IPS-18c (cell line): ENCODE measurements around the gene SLC35F4.
"Not testable (repeated sequence)": the region's sequence is repeated elsewhere in the genome, so short reads cannot be mapped to it uniquely, and the experiment has no call there.

ENCODE experiments used
- H3K4me3 ChIP-seq: 2 replicates; pipeline ENCODE4 v1.7.0; 2013; ENCODE audit warnings: low read depth, mild to moderate bottlenecking, low read length, moderate library complexity; ENCODE audit not compliant: insufficient read depth
- H3K9me3 ChIP-seq: one replicate; pipeline ENCODE4 v1.6.1; 2013; ENCODE audit warnings: mild to moderate bottlenecking, low read length, moderate library complexity; ENCODE audit not compliant: control insufficient read depth, insufficient read depth

The SLC35F4 gene

DNA sequence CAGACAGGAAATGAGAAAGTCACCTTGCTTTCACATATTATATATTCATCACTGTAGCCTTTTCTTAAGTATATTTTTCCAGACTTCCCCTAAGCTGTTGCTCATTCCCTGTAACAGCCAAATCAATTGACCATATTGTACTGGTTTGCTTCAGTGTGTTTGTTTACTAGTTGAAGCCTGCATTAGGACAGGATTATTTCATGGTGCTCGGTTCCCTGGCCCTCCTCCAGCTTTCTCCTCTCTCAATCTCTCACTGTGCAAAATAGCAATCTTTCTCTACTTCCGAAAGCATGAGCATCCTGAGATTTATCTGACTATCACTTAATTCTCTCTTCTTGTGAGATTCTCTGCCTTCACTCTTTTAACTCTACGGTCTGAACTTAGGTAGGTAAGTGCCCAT lies 2.4 kb downstream of the SLC35F4 start:
- H3K9me3 ChIP-seq = no peaks in the 10 kb centered on the region
- no peak overlapping the region for H3K4me3 ChIP-seq

DNA sequence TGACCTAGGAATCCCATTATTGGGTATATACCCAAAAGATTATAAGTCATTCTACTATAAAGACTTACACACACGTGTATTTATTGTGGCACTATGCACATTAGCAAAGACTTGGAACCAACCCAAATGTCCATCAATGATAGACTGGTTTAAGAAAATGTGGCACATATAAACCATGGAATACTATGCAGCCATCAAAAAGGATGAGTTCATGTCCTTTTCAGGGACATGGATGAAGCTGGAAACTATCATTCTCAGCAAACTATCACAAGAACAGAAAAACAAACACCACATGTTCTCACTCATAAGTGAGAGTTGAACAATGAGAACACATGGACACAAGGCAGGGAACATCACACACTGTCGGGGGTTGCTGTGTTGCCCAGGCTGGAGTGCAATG lies 10.2 kb downstream of the SLC35F4 start:
- not testable (repeated sequence) for H3K4me3 ChIP-seq, H3K9me3 ChIP-seq

DNA sequence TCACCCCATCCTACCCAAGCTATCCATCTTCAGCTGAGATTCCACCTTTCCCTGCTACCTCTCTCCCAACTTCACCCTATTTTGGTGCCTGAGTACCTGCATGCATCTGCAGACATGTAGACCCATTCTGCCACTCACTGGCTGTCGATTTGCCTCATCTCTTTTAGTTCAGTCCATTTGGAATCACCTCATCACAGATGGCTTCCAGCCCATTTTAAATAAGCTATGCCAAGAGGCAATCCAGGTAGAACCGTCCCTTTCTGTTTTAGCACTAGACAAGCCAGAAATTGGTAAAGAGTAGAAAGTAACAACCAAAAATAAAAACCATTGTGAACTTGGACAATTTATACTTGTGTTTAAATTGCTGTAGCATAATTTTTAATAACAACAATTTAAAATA lies 11.3 kb downstream of the SLC35F4 start:
- Histone ChIP-seq H3K9me3 (no peaks in the 10 kb centered on the region), H3K4me3 (no peak overlapping the region)

DNA sequence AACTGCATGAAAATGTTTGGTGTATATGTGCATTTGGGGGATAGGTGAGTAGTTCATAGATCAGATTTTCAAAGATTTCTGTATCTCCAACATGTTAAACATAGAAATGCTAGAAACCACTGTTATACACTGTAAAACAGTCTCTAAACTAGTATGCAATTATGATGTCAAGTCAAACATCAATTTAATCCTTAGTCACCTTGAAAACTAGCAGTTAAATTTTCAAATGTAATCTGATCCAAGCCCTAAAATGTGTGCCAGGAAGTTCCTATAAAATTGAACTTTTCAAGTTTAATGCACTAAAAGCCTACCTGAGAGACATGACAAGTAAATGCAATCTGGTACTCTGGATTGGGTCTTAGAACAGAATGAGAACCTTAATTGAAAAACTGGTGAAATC lies 14.5 kb downstream of the SLC35F4 start:
- no peaks in the 10 kb centered on the region for H3K9me3 ChIP-seq
- H3K4me3 ChIP-seq = no peak overlapping the region

DNA sequence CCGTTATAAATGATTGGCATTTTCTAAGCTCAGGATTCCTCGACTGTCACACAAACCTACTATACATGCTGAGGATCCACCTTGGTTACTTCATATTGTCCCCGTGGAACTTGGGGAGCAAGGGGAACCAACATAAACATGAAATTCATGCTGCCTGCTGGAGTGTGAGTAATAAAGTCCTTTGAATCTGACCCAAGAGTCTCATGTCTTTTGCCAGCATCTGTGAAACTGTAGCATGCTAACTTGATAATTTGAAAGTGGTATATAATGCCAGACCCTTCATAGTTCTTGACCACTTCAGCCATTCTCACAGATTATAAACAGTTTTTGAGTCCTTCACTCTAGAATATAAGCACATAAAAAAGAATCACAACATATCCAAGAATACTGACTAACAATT lies 17.1 kb downstream of the SLC35F4 start:
- Histone ChIP-seq H3K4me3 (no peak overlapping the region), H3K9me3 (no peaks in the 10 kb centered on the region)

DNA sequence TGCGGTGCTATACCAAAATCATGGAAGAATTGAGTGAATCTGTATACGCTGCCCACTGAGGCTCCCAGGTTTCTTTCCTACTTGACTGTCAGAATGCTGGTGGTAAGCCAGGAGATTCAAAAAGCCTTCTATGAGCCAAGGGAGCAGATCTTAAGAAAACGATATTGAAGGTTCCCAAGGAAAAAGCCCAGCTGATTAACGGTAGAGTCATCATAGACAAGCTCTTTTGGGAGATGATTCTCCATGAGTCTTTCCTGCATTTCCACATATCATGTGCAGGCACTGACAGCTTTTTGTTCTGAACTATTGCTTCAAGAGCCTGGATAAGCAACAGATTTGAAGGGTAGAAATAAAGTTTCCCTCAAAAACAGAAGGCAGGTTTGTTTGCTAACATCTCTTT lies 17.5 kb downstream of the SLC35F4 start:
- H3K9me3 ChIP-seq = no peaks in the 10 kb centered on the region
- no peak overlapping the region for H3K4me3 ChIP-seq

DNA sequence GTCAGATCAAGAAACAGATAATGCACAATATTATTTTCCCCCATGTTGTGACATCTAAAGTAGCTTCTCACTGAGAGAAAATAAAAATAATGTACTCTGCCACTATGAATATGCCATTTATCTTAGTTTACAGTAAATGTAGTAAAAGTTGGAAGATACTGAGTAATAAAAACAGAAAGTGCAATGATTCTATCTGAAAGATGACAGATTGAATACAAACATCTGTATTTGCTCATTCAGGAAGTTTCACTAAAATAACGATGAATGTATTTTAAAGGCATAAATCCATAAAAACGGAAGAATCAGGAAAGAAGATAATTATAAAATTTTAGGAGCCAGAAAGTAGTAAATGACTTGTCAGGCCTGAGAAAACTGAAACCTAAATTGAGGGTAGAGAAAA lies 18.2 kb downstream of the SLC35F4 start:
- H3K9me3 ChIP-seq = no peaks in the 10 kb centered on the region

DNA sequence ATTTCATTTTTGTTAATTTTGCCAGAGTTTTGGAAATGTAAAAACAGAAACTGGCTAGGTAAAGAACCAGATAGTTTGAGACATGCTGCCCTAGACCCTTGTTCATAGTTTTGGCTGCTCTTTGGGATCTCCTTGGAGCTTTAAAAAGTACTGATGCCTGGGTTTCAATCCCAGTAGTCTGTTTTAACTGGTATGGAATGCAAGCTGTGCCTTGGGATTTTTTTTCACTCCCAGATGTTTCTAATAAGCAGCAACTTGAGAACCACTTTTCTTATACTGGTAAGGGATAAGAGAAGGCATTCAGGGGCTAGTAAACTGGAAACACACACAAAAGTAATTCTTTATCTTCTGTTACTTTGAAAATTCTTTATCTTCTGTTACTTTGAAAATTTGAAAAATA lies 18.8 kb downstream of the SLC35F4 start:
- H3K4me3 ChIP-seq = no peak overlapping the region

More for the DNA sequence above, 18.2 kb downstream of the SLC35F4 start:
- H3K4me3 ChIP-seq = no peak overlapping the region

DNA sequence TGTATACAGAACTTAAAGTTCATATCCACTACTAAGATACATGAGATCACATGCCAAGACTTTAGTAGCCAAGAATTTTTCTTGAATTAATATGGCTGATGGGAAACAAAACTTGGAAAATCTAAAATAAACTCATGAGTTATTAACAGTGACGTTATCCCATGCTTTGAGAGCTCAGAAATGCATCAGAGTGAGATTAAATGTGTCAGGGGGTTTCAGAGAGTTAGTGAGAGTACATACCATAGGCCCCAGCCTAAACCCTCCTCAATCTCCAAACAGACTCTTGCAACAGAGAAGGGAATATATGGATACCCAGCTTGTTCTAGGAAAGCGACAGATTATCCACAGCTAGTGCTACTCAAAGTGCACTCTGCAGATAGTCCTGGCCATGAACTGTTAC lies 19.3 kb downstream of the SLC35F4 start:
- H3K9me3 ChIP-seq = no peaks in the 10 kb centered on the region
- H3K4me3 ChIP-seq = no peak overlapping the region

More for the DNA sequence above, 18.8 kb downstream of the SLC35F4 start:
- no peaks in the 10 kb centered on the region for H3K9me3 ChIP-seq

DNA sequence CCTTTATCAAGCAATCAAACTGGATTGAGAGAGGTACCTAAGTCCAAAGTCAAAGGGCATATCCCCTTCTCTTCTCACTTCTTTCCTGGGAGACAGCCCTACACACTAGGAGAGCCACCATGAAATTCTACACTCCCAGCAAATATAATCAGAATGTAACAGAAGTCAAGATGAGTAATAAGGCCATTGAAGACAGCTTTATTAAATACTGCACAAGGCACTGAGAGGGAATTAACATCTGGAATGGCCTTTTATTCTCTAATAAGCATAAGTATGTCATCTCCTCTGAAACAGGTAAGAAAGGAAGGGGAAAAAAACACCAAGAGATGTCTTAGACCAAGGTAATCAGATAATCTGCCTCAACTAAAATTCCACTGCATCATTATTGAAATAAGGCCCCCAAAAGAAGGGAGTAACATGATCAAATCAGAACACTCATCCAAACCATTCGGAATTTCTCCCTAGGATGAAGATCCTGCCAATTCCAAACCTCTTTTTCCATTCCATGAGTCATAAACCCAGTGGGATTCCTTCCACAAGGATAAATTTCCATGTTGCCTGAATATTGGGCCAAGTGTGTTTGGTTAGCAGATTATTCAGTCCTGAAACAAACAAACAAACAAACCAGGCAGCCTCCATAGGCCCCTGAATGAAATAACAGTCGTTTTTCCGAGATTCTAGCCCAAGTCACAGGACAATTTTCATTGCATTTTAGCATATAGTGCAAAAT lies 19.9 kb downstream of the SLC35F4 start:
- no peak overlapping the region for H3K4me3 ChIP-seq
- H3K9me3 ChIP-seq = no peaks in the 10 kb centered on the region

DNA sequence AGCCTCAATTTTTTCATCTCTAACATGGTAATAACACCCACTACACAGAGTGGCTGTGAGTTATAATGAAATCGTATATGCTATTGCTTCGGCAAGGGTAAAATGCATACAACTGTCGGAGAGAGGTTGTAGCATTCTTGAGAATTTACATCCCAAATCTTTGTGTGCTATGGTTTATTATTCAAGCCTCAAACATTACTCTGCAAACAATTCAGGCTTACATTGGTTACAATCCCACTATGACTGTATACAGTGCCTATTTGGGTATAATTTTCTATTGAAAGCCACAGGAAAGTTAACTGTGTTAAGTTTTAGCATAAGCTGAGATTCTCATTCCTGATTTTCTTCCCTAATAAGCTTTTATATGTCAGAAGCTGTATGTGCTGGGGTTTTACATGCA lies 20.6 kb downstream of the SLC35F4 start:
- Histone ChIP-seq H3K9me3 (no peaks in the 10 kb centered on the region), H3K4me3 (no peak overlapping the region)

DNA sequence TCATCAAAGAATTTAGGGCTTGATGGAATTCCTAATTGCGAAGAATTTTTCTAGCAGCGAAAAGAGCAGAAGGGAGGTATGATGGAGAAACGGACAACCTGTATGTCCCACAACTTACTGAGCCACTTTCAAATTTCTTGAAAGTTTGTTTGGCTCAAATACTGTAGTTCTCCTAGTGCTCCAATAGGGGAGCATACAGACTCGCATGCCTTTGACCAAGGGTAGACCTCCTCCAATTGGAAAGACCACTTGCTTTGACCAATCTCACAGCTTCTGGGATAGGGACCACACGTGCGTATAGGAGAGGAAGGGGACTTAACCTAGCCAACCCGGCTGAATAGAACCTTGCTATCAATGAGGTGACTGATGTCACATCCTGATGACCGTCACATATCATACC lies 28.6 kb downstream of the SLC35F4 start:
- Histone ChIP-seq H3K4me3 (no peak overlapping the region), H3K9me3 (no peaks in the 10 kb centered on the region)

DNA sequence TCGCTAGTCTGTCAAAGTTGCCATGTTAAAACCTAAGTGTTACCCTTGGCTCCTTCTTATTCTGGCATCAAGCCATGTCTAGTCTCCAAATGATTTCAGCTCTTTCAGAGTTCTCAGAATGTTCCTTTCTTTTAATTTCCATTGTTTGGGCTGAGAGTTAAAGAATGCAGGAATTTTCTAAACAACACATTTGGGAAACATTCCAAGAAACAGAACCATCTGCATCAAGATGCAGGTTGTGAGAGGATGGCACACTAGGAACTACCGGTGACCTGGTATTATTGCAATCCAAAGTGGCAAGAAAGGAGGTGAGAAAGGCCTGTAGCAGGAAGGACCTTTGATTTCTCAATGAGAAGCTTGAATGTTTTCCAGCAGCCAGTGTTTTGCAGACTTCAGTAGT lies 30.1 kb downstream of the SLC35F4 start:
- Histone ChIP-seq H3K9me3 (no peaks in the 10 kb centered on the region), H3K4me3 (no peak overlapping the region)

DNA sequence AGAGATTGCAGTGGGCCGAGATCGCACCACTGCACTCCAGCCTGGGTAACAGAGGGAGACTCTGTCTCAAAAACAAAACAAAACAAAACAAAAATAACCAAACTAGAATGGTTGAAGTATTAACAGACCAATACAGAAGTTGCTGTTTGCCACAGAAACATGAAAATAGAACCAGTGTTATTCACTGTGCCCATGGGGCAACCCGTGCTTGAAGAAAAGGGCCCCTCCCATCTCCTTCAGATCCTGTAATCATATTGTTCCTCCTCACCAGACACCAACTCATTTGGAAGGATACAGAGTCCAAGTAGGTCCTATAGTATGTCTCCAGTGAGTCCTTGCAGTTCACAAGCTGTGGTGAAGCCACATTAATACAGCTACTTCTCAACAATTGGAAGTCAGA lies 30.9 kb downstream of the SLC35F4 start:
- H3K4me3 ChIP-seq = no peak overlapping the region
- no peaks in the 10 kb centered on the region for H3K9me3 ChIP-seq

DNA sequence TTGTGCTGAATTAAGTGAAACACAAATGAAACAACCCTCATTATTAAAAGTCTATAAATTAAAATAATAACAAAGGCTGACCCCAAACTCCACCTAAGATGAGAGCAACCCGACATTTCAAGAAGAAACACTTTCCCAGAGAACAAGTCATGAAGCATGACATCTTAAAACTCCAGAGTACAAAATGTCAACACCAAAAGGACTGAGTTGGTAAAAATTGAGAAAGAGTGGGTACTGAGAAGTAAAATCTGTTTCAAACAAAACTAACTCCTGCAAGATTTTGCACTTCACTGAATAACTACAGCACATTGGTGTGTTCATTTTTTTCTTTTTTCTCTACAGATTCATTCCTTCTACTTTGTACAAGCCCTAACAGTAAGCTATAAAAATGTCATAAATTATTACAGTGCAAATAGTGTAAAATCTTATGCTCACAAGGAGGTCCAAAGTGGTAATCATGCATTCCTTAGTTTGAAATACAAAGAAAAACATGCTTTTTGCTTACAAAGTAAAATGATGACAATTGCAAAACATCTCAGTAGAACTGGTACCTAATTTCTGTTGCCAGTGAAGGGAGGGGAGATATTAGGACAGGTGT lies 31.8 kb downstream of the SLC35F4 start:
- H3K4me3 ChIP-seq = no peak overlapping the region
- no peaks in the 10 kb centered on the region for H3K9me3 ChIP-seq

DNA sequence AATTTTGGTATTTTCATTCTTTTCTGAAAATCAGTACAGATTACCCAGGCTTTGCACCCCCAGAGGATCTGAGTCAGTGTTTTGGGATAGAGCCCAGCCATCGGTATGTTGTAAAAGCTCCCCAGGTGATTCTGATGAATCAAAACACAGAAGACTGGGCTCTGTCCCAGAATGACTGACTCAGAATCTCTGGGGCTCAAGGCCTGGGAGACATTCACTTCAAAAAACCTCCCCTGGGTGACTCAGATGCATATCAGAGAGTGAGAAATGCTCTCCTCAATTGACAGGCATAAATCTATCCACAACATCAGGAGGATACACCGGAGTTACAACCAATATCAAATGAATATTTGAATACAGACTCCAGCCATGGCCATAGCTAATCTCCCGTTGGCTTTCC lies 32.6 kb downstream of the SLC35F4 start:
- Histone ChIP-seq H3K9me3 (no peaks in the 10 kb centered on the region), H3K4me3 (no peak overlapping the region)

DNA sequence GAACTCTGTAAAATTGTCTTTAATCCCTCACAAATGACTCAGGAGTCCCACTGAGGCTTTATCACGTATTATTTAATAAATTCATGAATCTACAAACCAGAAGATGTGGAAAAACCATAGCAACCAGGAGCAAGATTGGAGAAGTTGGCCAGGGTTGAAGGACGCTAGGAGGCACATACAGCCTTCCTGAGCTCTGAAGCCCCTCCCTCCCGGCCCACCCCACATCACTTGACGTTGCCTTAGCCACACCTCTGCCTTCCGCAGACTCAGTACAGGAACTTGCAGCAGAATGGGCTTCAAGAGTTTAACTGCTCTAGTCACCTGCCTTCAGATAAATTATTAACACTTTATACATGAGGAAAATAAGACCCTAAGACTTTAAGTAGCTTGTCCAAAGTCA lies 33.9 kb downstream of the SLC35F4 start:
- H3K9me3 ChIP-seq = no peaks in the 10 kb centered on the region
- no peak overlapping the region for H3K4me3 ChIP-seq

DNA sequence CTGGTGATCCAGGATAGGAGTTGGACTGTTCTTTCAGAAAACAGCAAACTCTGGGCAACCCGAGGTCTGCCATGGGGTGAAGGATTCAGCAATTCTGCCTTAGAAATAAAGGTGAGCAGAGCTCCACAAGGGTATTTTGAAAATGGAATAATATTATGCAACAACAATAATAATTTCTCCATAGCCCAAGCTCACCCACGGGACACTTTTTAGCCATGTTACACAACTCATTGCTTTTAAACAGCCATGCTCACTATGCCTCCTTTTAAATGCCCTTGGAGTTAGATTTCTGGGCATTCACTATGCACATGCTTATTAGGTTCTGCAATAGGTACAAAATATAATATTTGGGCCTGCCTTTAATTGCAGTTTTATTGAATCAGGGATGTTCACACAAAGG lies 37.2 kb downstream of the SLC35F4 start:
- no peak overlapping the region for H3K4me3 ChIP-seq
- no peaks in the 10 kb centered on the region for H3K9me3 ChIP-seq
